Measurements from ENCODE around the gene PRR3. TPM values are rescaled to one million over a fixed set of nuclear protein-coding genes. Genes with fewer than 3 reads are reported as not detected.

Gene PRR3
- total and polyA plus RNA-seq, 2 of the 13 experiments (the other 11 are each of a cell fraction or from before 2014, with no cell fraction given): 14.6 to 21.2 TPM

- TF ChIP-seq ZNF687 (CRISPR knock-in tag; IDR thresholded peaks at IDR 0.05): peak; percentile 26; the same call in 1 of the 2 replicates
- TF ChIP-seq ZBTB39 (CRISPR knock-in tag; IDR thresholded peaks at IDR 0.05): no peak
- TF ChIP-seq, protein P1, sequence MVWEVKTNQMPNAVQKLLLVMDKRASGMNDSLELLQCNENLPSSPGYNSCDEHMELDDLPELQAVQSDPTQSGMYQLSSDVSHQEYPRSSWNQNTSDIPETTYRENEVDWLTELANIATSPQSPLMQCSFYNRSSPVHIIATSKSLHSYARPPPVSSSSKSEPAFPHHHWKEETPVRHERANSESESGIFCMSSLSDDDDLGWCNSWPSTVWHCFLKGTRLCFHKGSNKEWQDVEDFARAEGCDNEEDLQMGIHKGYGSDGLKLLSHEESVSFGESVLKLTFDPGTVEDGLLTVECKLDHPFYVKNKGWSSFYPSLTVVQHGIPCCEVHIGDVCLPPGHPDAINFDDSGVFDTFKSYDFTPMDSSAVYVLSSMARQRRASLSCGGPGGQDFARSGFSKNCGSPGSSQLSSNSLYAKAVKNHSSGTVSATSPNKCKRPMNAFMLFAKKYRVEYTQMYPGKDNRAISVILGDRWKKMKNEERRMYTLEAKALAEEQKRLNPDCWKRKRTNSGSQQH (CRISPR knock-in tag; IDR thresholded peaks at IDR 0.05; ENCODE audit: low read depth): no peak
- no peak for TF ChIP-seq HNRNPUL1 (IDR thresholded peaks at IDR 0.05; ENCODE audit: low read depth, low read length)
- TF ChIP-seq TGIF2 (CRISPR knock-in tag; IDR thresholded peaks at IDR 0.05): no peak
- no peak for TF ChIP-seq KDM5A (IDR thresholded peaks at IDR 0.05; ENCODE audit: borderline replicate concordance, low read length)
- no peak for TF ChIP-seq ZNF772 (CRISPR knock-in tag; IDR thresholded peaks at IDR 0.05)
- no peak for TF ChIP-seq ZNF263 (CRISPR knock-in tag; IDR thresholded peaks at IDR 0.05)
- no peak for TF ChIP-seq SSRP1 (CRISPR knock-in tag; IDR thresholded peaks at IDR 0.05)
- TF ChIP-seq ARHGAP35 (CRISPR knock-in tag; IDR thresholded peaks at IDR 0.05; ENCODE audit: borderline replicate concordance): no peak
- TF ChIP-seq ARID5B (CRISPR knock-in tag; IDR thresholded peaks at IDR 0.05): no peak
- no peak for TF ChIP-seq ZNF614 (CRISPR knock-in tag; IDR thresholded peaks at IDR 0.05; ENCODE audit: borderline replicate concordance)
- no peak for TF ChIP-seq TP53 (CRISPR knock-in tag; conservative IDR thresholded peaks at IDR 0.05)
Observed at GRCh38 chr6:30601815-30602641, 44.9 kb downstream of the PRR3 start (continued).
